Occipital lobe (tissue), 2 donors: ENCODE results near the gene NKAIN2. TPM values are rescaled to one million over a fixed set of nuclear protein-coding genes. Genes with fewer than 3 reads are reported as not detected.
"Not testable (repeated sequence)": the region's sequence is repeated elsewhere in the genome, so short reads cannot be mapped to it uniquely, and the experiment has no call there.

Experiments
- DNase-seq: peaks from one replicate; lab custom pipeline; 2025; lab: John Stamatoyannopoulos, UW
- total RNA-seq: library from RNA; depleted of rRNA; stranded (reverse); fragments of >200 nt; gene quantifications from one replicate; pipeline ENCODE4 v1.2.3, GENCODE V29; 2014

Gene NKAIN2
- total RNA-seq, 1 donor from 2014 or later, result 130 TPM

DNA sequence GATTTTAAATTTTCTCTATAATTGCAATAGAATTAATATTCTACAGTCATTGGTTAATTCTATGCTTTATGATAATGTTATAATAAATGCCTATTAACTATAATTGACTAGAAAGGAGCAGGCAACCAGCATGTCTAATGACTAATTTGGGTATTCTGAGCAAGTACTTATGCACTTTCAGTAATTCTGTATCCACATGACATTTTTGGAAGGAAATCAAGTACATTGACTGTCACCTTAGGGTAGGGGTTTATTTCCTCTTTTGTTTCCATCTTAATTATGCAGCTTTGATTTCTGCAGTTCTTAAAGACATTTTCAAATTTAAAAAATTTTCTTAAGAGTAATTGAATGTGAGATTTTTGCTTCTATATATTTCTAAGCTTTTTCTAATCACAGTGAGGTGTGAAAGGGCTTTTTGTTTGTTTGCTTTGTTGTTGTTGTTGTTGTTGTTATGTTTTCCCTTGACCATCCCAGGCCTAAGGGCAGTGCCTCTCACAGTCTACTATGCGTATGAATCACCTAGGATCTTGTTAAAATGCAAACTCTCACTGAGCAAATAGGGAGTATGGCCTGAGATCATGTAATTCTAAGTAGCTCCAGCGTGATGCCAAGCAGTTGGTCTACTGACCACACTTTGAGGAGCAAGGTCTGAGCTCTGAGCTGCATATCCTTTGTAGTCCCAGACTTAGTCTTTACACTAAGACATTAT lies 691.4 kb downstream of the NKAIN2 start:
- DNase-seq, result no peak

DNA sequence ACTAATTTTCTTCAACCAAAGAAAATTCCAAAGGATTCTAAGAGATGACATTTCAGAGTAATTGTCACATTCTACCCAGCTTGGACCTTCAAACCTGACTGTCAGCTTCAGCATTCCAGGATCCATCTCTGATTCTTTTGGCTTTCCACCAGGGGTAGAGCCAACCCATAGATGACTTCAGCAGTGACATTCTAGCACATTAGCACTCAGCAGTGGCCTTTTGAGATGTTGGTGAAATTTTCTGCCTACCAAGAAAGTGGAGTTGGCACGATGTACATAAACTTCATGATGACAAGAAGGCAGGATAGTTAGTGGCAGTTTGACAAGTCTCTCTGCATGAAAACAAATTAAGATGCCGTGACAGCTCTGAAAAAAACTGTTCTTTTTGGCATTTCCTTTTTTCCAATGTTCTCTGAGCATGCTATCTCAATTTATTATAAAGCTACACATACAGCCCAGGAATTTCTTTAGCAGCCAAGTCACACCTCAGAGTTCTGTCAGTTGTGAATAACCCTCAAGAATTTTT lies 692.1 kb downstream of the NKAIN2 start:
- DNase-seq, result no peak

DNA sequence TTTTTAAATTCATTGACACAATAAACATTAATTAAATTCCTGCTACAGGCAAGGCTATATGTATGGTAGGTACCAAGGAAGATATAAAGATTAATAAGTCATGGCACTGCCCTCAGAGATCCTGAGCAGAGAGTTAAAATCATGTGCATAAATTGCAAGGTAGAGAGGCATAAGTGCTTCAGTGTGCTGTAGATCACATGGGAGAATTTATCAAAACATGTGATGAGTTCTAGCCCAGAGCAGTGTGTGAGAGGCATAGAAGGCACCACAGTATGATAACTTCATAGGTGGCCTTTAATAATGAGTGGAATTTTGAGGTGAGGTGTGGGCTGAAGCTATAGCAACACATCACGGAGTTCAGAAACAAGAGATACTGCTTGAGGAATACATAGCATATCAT lies 692.7 kb downstream of the NKAIN2 start:
- DNase-seq, result no peak

DNA sequence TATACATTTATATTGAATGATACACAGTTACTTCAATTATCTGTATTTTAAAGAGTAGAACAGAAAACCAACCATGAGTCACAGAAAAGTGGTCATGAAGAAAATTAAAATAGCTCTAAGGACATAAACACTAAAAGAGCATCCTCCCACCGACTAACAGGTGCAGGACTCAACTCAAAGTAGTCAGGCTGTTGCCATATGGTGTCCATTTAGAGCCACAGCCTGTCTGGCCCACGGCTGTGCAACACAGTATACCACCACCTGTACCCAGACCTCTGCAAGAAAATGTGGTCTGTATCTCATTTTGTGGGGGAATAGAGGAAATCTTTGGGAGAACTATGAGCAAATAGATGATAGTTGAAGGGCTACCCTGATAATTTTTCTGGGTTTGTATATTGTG lies 708.8 kb downstream of the NKAIN2 start:
- DNase-seq, result no peak

DNA sequence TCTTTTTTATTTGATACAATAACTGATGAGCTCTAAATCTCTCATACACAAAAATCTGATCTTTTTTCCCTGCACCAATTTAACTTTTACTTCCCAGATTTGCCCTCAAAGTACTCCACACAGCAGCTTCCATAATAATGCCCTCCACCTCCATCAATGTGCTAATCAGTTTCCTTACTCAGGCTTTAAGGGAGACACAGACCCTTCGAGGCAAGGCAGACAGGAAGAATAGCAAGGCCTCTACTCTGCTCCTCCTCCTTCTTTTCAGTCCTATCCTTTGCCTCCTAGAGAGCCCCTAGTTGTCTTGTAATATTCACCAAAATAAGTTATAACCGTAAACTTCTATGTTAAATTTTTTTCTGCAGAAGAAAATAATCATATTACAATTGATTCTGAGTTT lies 713.7 kb downstream of the NKAIN2 start:
- DNase-seq, result no peak

DNA sequence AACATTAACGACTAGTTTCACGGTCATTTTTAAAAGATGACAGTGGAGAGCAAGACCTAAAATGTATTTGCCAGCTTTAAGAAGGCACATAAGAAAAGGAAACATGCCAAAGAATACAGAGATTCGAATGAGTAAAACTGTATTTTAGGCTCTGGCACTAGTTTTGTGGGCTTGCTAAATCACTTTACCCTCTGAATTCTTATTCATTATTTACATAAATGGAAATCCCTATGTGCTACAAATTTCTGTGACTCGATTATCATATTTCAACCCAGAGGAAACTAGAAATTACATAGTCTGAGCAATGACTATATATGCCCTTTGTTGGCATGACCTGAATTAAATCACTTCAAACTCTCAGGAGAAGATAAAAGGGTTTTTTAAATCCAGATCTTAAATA lies 716.8 kb downstream of the NKAIN2 start:
- DNase-seq, result no peak

DNA sequence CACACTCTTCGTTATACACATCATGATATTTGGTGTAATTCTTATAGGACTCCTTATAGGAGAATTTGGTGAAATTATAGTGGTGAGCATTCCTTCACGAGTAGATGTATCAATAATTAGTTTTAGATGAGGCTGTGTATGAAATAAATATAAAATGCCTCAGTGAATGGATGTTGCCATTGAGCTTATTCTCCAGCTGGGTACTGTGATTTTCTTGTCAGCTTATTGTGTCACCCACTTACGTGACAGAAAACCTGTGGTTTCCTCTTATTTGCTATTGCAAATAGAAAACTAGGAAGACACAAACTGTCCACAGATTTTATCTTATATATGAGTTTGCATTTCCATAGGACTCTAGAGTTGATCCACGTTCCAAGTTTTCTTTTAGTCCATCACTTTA lies 718.7 kb downstream of the NKAIN2 start:
- DNase-seq, result no peak

DNA sequence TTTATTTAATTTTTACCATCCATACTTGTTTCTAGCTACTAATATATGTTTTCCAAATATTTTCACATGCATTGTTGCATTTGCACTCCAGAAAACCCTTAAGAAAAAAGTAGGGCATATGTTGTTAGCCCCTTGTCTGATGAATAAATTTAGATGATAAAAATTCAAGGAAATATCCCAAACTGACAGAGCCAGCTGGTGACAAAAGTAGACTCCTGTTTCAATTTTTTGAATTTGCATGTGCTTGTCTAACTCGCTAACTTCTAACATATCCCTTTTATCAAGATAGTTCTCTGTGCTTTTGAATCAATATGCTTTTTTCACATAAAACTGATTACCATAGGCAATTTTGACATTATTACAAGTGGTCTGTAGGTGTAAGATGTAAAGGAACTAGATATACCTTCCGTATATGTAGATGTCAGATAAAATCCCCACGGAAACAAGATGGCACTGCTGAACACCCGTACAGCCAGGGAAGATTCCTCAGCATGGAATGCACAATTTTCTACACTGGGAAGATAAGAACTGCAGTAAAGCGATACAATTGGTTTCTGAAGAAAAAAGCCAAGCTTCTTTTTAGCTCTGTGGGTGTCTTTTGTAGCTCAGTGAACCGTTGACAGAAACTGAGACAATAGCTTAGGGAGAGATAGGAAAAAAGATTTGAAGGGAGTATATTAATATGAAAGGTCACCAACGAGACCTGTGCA lies 721.0 kb downstream of the NKAIN2 start:
- no peak for DNase-seq

DNA sequence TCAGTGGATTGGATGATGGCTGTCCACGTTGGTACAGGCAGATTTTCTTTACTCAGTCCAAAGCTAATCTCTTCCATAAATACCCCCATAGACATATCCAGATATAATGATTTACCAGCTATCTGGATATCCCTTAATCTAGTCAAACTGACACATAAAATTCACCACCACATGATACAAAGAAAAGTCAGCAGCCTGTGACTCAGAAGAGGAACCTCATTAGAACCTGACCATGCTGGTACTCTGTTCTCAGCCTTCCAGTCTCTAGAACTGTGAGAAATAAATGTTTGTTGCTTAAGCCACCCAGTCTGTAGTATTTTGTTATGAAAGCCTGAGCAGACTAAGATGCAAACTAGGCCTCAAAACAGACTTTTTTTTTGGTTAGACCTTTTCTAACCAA lies 727.3 kb downstream of the NKAIN2 start:
- no peak for DNase-seq

DNA sequence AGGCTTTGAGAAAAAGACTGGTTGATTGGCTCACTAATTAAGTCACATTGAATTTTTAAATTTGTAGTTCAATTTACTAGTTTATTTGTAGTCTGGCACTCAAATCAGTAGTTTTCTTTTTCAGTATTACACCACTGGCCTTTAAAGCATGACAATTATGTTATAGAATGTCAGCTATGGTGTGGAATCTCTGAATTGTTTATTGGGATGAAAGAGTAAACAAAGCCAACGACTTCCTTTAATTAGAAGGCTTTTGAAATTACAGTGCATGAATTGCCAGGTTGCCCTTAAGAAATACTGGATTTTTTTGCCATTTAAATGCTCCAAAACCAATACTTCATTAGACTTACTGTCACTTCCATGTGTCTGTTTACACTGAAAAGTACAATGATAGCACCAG lies 731.6 kb downstream of the NKAIN2 start:
- no peak for DNase-seq

DNA sequence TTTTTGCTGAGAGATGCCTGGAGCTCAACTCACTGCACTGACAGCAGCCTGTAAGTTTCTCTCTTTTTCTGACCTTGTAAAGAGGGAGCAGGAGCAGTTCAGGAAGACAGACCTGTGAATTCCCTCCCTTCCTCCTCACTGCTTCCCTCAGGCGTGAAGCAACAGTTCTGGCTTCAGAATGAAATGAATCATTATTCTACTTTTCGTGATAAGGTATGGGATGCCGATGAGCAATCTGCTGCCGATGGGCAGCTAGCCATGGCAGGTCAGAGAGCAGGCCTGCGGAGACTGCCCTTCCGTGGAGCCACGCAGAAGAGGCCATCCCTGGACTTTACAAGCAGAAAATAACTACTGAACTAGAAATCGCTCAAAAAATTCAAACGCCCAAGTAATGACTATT lies 732.1 kb downstream of the NKAIN2 start:
- no peak for DNase-seq

DNA sequence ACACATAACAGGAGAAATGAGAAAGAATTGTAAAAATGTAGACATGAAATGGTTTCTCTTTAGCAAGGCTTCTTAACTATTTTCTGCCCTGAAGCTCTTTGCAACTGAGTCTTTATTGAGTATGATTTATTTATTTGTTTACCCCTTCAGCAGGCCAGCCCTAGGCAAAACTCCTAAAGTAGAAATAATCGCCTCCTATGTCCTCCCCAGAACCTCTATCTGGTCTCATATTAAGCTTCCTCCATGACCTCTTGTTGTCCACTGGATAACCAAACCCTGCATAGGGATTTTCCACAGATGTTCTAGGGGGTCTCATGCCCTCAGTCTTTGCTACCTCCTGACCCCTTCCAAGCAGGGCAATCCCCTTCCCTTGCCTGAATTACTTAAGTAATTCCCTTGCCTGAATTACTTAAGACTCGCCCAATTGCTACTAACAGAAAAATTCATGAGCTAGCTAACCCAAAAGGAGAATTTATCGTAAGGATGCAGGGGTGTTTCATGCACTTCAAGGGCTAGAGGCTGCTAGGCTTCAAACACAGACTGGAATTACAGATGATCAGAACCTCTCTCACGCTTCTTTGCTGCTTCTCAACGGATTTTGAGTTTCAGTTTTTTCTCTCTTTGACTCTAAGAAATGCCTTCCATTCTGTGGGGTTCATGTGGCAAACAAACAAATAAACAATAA lies 732.6 kb downstream of the NKAIN2 start:
- DNase-seq, result no peak

DNA sequence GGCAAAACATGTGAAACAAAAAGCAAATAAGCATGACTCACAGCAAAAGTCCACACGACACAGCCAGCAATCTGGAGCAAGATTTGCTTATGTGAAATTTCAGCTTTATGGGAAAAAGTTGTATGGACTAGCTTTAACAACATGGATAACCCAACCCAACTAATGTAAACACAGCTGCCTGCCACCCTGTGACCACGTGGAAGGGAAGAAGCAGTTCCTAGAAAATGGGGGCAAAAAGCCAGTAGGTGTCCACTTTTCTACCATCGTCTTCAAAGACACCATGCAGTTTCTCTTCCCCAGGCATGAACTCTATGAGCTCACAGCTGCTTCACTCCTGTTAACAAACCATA lies 733.2 kb downstream of the NKAIN2 start:
- no peak for DNase-seq

DNA sequence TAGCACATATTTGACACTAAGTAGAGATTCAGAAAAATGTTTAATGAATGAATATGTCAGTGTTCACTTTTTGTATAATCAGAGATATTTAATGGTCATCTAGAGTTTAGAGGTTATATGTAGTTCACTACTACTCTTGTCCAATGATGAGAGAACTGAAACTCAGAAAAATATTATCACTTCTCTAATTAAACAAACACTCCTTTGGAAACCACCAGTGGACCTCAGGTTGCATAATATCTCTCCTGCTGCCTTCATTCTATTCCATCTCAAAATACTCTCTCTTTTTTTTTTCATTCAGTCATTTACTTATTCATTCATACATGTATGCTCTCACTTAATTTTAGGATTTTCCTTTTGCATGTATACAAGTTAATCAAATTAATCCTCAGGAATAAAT lies 735.4 kb downstream of the NKAIN2 start:
- no peak for DNase-seq

DNA sequence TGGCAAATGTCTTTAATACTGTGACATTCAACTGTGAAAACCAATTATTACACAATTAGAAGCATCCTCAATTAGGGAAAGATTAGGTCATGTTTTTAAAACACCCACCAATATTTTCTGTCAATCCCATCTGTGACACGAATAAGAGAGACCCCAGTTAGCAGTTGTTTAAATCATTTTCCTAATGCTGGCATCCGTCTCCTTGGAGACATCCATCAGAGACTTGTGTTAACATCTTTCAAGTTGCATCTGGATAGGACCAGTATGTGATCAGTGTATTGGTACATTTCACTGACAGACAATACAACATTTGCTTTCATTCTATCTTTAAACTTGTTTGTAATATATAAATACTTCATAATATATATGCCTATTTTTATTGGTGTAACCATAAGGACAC lies 737.9 kb downstream of the NKAIN2 start:
- DNase-seq, result no peak

DNA sequence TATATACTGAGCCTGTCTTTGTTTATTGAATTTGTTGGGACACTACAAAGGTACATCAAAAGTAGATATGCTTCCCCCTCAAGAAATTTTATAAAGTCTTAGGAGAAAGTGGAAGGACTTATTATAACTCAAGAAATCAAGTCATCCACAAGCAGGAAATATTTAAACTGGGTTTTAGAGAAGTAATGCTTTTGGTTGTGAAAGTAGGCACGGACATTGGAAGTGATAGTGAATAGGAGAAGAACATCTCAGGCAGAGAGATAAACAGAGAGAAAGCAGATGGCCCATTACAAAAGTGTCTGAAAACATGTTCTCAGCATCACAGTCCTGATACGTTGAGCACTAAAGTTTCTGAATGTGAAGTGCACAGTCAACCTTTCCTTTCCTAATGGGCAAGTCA lies 742.9 kb downstream of the NKAIN2 start:
- no peak for DNase-seq

DNA sequence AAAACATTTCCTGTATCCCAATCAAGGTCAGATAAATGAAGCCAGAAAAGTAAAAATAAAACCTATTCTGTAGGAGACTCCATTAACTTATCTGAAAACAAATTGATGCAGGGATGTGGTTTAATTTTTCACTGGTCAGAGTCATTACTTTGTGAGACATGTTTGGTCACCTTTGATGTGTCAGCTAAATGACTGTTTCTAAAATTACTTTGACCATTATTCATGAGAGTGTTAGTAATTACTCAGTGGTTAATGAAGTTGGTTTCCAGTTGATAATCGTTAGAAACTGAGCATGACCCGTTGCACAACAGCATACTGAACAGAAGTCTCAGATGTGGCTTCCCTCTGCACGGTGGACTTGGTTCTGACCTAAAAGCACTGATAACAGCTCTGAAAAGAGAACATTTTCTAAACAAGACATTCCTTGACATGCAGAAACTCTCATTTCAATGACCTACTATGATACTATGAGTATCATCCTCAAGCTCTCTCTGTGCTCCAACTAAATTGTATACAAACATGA lies 748.1 kb downstream of the NKAIN2 start:
- no peak for DNase-seq

DNA sequence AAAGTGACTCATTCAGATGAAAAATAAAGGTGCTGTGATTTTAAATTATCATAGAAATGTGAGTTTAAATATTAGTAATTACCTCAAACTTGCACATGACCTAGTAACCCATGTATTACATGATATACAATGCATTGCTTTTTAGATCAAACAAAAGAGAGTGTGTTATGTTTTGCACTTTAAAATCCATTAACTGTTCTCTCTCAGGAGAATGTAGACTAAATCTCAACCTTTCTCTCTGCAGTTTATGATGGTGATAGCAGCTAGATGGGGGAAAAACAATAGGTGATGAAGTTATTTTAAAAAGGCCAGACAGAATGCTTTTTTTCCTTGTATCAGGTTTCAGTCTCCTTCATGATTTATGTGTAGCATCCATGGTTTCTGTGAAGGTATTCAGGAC lies 754.2 kb downstream of the NKAIN2 start:
- DNase-seq, result no peak

DNA sequence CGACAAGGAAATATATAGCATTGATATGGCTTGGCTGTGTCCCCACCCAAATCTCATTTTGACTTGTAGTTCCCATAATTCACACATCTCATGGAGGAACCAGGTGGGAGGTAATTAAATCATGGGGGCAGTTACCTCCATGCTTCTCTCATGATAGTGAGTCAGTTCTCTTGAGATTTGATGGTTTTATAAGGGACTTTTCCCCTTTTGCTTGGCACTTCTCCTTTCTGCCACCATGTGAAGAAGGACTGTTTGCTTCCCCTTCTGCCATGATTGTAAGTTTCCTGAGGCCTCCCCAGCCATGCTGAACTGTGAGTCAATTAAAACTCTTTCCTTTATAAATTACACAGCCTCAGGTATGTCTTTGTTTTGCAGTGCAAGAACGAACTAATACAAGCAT lies 756.4 kb downstream of the NKAIN2 start:
- DNase-seq, result not testable (repeated sequence)

DNA sequence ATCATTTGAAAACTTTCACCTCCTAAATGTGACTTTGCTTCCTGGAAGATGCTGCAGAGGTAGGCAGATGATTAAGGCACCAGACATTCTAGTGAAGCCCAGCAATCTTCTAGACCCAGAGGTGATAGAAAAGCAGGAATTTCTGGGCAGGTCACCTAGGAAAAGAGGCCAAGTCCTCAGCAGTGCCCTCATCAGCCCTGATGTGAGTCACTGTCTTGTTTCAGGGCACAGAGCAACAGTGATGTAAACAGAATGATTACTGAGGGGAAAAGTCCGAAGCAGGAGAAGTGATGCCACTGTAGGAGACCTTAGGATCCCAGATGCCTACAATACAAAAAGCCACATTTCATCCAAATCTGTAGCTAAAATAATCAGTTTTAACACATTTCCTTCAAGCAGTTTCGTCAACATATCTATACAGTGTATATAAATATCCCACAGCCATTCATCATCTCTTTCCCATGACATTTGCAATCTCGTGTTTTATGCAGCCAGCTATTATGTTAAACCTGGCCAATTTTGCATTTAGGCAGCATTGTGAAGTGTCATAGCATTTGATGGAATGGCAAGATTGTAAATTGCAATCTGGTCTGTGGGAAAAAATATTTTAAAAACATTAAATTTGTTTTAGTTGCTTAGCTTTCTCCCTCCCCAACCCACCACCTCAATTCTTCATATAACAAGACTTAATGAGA lies 757.4 kb downstream of the NKAIN2 start:
- no peak for DNase-seq

DNA sequence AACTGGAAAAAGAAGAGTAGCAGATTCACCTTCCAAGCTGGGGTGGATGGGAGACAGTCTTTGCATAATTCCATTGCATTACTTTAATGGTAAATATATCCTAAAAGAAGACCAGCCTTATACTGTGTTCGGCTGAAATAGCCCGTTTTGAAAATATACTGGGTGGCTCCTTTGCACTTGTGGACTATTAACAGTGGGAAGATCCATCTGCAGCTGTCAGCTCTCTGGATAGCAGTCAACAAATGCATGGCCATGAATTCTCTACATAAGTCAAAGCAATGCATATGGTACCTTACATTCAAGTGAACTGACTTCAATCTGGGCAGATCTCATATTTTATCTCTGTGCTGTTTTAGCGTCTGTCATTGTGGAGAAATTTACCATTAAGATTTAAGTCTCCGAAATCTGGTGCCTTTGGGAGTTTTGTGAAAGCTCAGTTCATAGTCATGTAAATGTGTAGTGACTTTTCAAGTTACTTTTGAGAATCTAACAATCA lies 758.0 kb downstream of the NKAIN2 start:
- DNase-seq, result no peak

DNA sequence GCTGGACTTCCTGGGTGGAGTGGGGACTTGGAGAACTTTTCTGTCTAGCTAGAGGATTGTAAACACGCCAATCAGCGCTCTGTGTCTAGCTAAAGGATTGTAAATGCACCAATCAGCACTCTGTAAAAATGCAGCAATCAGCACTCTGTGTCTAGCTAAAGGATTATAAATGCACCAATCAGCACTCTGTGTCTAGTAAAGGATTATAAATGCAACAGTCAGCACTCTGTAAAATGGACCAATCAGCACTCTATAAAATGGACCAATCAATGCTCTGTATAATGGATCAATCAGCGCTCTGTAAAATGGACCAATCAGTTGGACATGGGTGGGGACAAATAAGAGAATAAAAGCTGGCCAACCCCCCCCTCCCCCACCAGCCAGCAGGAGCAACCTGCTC lies 760.5 kb downstream of the NKAIN2 start:
- not testable (repeated sequence) for DNase-seq
